GM12865 (cell line): Measurements from ENCODE around the gene TXNDC11.

Experiments used
- DNase-seq: peaks from one replicate; pipeline ENCODE4 v3.0.0; 2010; ENCODE audit warnings: low read depth
- H3K4me3 ChIP-seq: 2 replicates; pipeline ENCODE4 v1.5.1; 2011; ENCODE audit warnings: mild to moderate bottlenecking, low read depth, low read length, control low read depth
- CTCF ChIP-seq: IDR thresholded peaks from 2 replicates; pipeline ENCODE4 v1.5.1; 2011; ENCODE audit warnings: low read length, control low read depth, low read depth, inconsistent platforms; ENCODE audit not compliant: insufficient read depth; ENCODE audit errors: missing control alignments

The TXNDC11 gene

DNA sequence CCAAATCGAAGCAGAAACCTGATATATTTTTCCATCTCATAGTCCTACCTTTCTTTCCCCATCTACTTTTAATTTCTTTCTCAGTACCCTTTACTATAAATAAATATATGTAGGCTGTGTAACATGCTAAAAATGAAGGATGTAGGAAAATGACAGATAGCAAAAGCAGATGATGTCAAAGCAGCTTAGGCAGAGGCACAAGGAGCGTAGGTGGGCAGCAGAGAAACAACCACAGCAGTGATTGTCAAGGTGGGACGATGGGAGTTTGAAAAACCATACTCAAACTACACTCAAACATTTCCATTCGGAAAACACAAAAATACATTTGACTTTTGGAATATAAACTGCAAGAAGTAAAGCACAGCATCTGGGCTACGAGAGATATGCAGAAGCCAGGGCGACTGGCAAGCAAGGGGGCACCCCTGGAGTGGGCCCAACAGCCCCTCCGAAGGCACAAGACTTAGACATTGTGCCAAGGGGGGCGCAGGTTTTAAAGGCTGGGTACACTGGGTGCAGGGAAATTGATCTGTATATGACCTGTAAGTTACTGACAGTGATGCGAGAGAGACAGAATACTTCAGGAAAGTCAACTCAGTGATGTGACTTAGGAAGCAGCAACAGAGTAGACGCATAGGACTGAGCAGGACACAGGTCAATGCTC lies 43.3 kb downstream of the TXNDC11 start:
- no peak for TF ChIP-seq CTCF
- no peak overlapping the region for H3K4me3 ChIP-seq
- DNase-seq, result no peak

- no peak for DNase-seq
- H3K4me3 ChIP-seq, result no peak overlapping the region
- no peak for TF ChIP-seq CTCF
Observed at GRCh38 chr16:11698271-11698689, 44.4 kb downstream of the TXNDC11 start.

DNA sequence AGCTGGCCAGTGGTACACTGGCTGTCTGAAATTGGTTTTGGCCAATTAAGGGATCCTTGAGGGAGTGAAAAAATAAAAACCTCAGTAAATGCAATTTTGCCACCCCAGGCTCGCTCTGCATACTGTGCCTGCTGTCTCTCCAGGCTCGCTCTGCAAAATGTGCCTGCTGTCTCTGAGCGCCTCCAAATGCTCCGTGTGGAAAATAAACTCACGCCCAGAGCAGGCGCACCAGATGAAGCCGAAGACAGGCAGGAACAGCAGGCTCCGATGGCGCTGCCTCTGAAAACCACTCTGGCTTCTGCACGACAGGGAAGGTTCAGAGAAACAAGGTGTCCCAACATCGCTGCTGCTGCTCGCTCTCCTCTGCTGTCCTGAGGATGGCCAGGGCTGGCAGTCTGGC lies 45.3 kb downstream of the TXNDC11 start:
- no peak for DNase-seq
- TF ChIP-seq CTCF, result no peak
- no peak overlapping the region for H3K4me3 ChIP-seq

GRCh38 chr16:11696266-11697012 lies 46.2 kb downstream of the TXNDC11 start:
- H3K4me3 ChIP-seq, result no peak overlapping the region
- TF ChIP-seq CTCF, result no peak
- no peak for DNase-seq

- no peak overlapping the region for H3K4me3 ChIP-seq
- no peak for TF ChIP-seq CTCF
- DNase-seq, result no peak
Observed at GRCh38 chr16:11692651-11693050, 50.0 kb downstream of the TXNDC11 start.

GRCh38 chr16:11692171-11692570 lies 50.5 kb downstream of the TXNDC11 start:
- no peak for TF ChIP-seq CTCF
- H3K4me3 ChIP-seq, result no peak overlapping the region
- DNase-seq, result no peak
